GM23338 (cell line): ENCODE results near the gene NGLY1. TPM values are rescaled to one million over a fixed set of nuclear protein-coding genes. Genes with fewer than 3 reads are reported as not detected.

ENCODE experiments used
- ATAC-seq: fragments of 200-7000 bp; cut with Tn5 transposase; 3 replicates; pipeline ENCODE4 v1.9.1; 2020
- DNase-seq: peaks from one replicate; pipeline ENCODE4 v3.0.0-alpha.2; 2015; ENCODE audit warnings: low spot score
- H2AFZ ChIP-seq: fragments of 200-600 bp; sonication (generic); 2 replicates; pipeline ENCODE4 v1.8.0; 2016; ENCODE audit warnings: antibody characterized with exemption, mild to moderate bottlenecking, moderate library complexity
- H3F3A ChIP-seq: fragments of 200-600 bp; sonication (generic); replicated peaks from 2 replicates; pipeline ENCODE4 v1.8.0; 2017; ENCODE audit warnings: antibody characterized with exemption, mixed run types, low read depth
- H3K27ac ChIP-seq: fragments of 200-600 bp; sonication (generic); 2 replicates; pipeline ENCODE4 v1.6.1; 2016; ENCODE audit warnings: low read depth
- H3K27me3 ChIP-seq: fragments of 200-600 bp; sonication (generic); 2 replicates; pipeline ENCODE4 v1.8.0; 2016; ENCODE audit warnings: mild to moderate bottlenecking, mixed run types, moderate library complexity; ENCODE audit not compliant: insufficient read depth
- H3K36me3 ChIP-seq: fragments of 200-600 bp; sonication (generic); 2 replicates; pipeline ENCODE4 v1.8.0; 2016; ENCODE audit warnings: mild to moderate bottlenecking; ENCODE audit not compliant: insufficient read depth
- H3K4me1 ChIP-seq: fragments of 200-600 bp; sonication (generic); 2 replicates; pipeline ENCODE4 v1.8.0; 2016; ENCODE audit warnings: mild to moderate bottlenecking, moderate library complexity; ENCODE audit not compliant: insufficient read depth
- H3K4me2 ChIP-seq: fragments of 200-600 bp; sonication (generic); 2 replicates; pipeline ENCODE4 v1.7.1; 2017; ENCODE audit warnings: mixed run types
- H3K4me3 ChIP-seq: fragments of 200-600 bp; sonication (generic); 2 replicates; pipeline ENCODE4 v1.6.1; 2016; ENCODE audit warnings: mixed run types
- H3K79me2 ChIP-seq: fragments of 200-600 bp; sonication (generic); replicated peaks from 2 replicates; pipeline ENCODE4 v1.8.0; 2017; ENCODE audit warnings: mild to moderate bottlenecking; ENCODE audit not compliant: insufficient read depth
- H3K9me2 ChIP-seq: fragments of 200-600 bp; sonication (generic); 2 replicates; pipeline ENCODE4 v1.8.0; 2017; ENCODE audit not compliant: insufficient read depth
- H4K20me1 ChIP-seq: fragments of 200-600 bp; sonication (generic); replicated peaks from 2 replicates; pipeline ENCODE4 v1.8.0; 2017; ENCODE audit warnings: mild to moderate bottlenecking; ENCODE audit not compliant: insufficient read depth
- H3K27ac Mint-ChIP-seq: 2 replicates; pipeline ENCODE4 v1.8.0; 2020; ENCODE audit warnings: inconsistent platforms, mild to moderate bottlenecking, moderate library complexity, mixed read lengths
- H3K27me3 Mint-ChIP-seq: 3 replicates; pipeline ENCODE4 v1.8.0; 2022; ENCODE audit warnings: low read depth, mild to moderate bottlenecking, moderate library complexity, mixed read lengths, inconsistent platforms; ENCODE audit not compliant: insufficient read depth, poor library complexity
- H3K36me3 Mint-ChIP-seq: 3 replicates; pipeline ENCODE4 v1.8.0; 2021; ENCODE audit warnings: low read depth, mild to moderate bottlenecking, inconsistent platforms, moderate library complexity, mixed read lengths
- H3K4me1 Mint-ChIP-seq: 3 replicates; pipeline ENCODE4 v1.8.0; 2020; ENCODE audit warnings: mild to moderate bottlenecking, inconsistent platforms, mixed read lengths
- H3K4me3 Mint-ChIP-seq: 3 replicates; pipeline ENCODE4 v1.8.0; 2021; ENCODE audit warnings: moderate library complexity, mild to moderate bottlenecking, inconsistent platforms, mixed read lengths
- H3K9me3 Mint-ChIP-seq: 3 replicates; pipeline ENCODE4 v1.8.0; 2020; ENCODE audit warnings: moderate library complexity, mild to moderate bottlenecking, inconsistent platforms, mixed read lengths
- CREB1 ChIP-seq: fragments of 250-450 bp; sonication (Bioruptor Pico); IDR thresholded peaks from 2 replicates; pipeline ENCODE4 v1.5.0; 2020; ENCODE audit warnings: low read depth, mild to moderate bottlenecking, moderate library complexity
- CTCF ChIP-seq, 2 experiments: fragments of 200-600 bp in 1 of 2; sonication (generic) in 1 of 2; conservative IDR thresholded peaks; 2 replicates each; pipeline versions ENCODE4 v1.5.1 to v1.6.1; 2016 to 2017; ENCODE audit warnings: antibody characterized with exemption in 2 of 2, low read depth in 2 of 2, mild to moderate bottlenecking in 2 of 2, moderate library complexity in 1 of 2
- ETS1 ChIP-seq: IDR thresholded peaks from 2 replicates; pipeline ENCODE4 v1.6.1; 2016; ENCODE audit warnings: antibody characterized with exemption
- EZH2 ChIP-seq: fragments of 200-600 bp; sonication (generic); IDR thresholded peaks from one replicate; pipeline ENCODE4 v1.8.0; 2017; ENCODE audit warnings: antibody characterized with exemption, mild to moderate bottlenecking, low read depth; ENCODE audit not compliant: unreplicated experiment
- EZH2phosphoT487 ChIP-seq: fragments of 200-600 bp; sonication (generic); IDR thresholded peaks from one replicate; pipeline ENCODE4 v1.8.1; 2018; ENCODE audit warnings: antibody characterized with exemption; ENCODE audit not compliant: unreplicated experiment
- JUNB ChIP-seq: IDR thresholded peaks from one replicate; pipeline ENCODE4 v1.6.1; 2016; ENCODE audit warnings: antibody characterized with exemption; ENCODE audit not compliant: unreplicated experiment
- NANOG ChIP-seq: IDR thresholded peaks from 2 replicates; pipeline ENCODE4 v1.6.1; 2016; ENCODE audit warnings: antibody characterized with exemption, borderline replicate concordance
- POLR2AphosphoS5 ChIP-seq: IDR thresholded peaks from 2 replicates; pipeline ENCODE4 v1.6.1; 2016; ENCODE audit warnings: antibody characterized with exemption, low read depth
- REST ChIP-seq: IDR thresholded peaks from one replicate; pipeline ENCODE4 v1.6.1; 2018; ENCODE audit warnings: antibody characterized with exemption; ENCODE audit not compliant: unreplicated experiment
- STAT1 ChIP-seq: IDR thresholded peaks from one replicate; pipeline ENCODE4 v1.6.1; 2016; ENCODE audit warnings: antibody characterized with exemption; ENCODE audit not compliant: unreplicated experiment
- ZNF114 ChIP-seq: fragments of 250-450 bp; sonication (Bioruptor Pico); IDR thresholded peaks from 2 replicates; pipeline ENCODE4 v1.5.0; 2020; ENCODE audit warnings: mild to moderate bottlenecking, moderate library complexity
- ZNF331 ChIP-seq: fragments of 250-450 bp; sonication (Bioruptor Pico); IDR thresholded peaks from 2 replicates; pipeline ENCODE4 v1.5.0; 2020; ENCODE audit warnings: low read depth, mild to moderate bottlenecking, moderate library complexity
- polyA plus RNA-seq: library from polyadenylated mRNA; unstranded; fragments of >200 nt; fragmentation: Nextera tagmentation; extraction: Ambion mirVana; gene quantifications from 2 replicates; pipeline ENCODE4 v1.2.1, GENCODE V29; 2016
- total RNA-seq: library from RNA; depleted of rRNA; stranded (reverse); fragments of >200 nt; shearing (Covaris generic); gene quantifications from 2 replicates; pipeline ENCODE4 v1.2.3, GENCODE V29; 2014
- TF ChIP-seq, protein P1 (sequence below): fragments of 250-450 bp; sonication (Bioruptor Pico); IDR thresholded peaks from 2 replicates; pipeline ENCODE4 v1.5.0; 2020; ENCODE audit warnings: mild to moderate bottlenecking, moderate library complexity

The NGLY1 gene
- total and polyA plus RNA-seq, 2 experiments from 2014 or later: 20.4 to 43.5 TPM

DNA sequence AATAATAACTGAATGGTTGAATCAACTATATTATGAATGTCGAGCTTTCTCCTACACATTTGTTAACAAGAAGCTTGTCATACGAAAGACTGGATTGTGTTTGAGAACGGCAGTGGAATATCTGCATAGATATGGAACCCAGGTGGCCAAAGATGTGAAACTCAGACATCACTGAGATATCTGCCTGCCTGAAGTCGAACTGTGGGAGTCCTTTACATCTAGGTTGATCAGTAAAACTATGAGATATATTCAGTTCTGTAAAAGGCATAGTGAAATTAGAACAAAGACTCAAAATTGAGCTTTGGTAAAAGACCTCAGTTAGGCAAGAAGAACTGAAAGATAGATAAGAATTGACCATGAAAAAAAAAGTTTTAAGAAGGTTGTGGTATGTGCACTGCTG is 77.0 kb downstream of the NGLY1 start:
- no peaks in the 10 kb centered on the region for H3K79me2 ChIP-seq
- no peaks in the 10 kb centered on the region for H3K36me3 ChIP-seq
- H3K27me3 ChIP-seq: no peaks in the 10 kb centered on the region
- TF ChIP-seq ZNF114 (CRISPR knock-in tag): no peak
- TF ChIP-seq EZH2: no peak
- TF ChIP-seq CTCF (conservative IDR thresholded peaks at IDR 0.05; ENCODE audit: low read depth in 2 of 2): no peak
- TF ChIP-seq ETS1: no peak
- no peak for TF ChIP-seq JUNB
- no peak for TF ChIP-seq POLR2AphosphoS5
- no peak for TF ChIP-seq STAT1
- no peak for TF ChIP-seq NANOG
- TF ChIP-seq CREB1 (CRISPR knock-in tag): no peak
- TF ChIP-seq, protein P1, sequence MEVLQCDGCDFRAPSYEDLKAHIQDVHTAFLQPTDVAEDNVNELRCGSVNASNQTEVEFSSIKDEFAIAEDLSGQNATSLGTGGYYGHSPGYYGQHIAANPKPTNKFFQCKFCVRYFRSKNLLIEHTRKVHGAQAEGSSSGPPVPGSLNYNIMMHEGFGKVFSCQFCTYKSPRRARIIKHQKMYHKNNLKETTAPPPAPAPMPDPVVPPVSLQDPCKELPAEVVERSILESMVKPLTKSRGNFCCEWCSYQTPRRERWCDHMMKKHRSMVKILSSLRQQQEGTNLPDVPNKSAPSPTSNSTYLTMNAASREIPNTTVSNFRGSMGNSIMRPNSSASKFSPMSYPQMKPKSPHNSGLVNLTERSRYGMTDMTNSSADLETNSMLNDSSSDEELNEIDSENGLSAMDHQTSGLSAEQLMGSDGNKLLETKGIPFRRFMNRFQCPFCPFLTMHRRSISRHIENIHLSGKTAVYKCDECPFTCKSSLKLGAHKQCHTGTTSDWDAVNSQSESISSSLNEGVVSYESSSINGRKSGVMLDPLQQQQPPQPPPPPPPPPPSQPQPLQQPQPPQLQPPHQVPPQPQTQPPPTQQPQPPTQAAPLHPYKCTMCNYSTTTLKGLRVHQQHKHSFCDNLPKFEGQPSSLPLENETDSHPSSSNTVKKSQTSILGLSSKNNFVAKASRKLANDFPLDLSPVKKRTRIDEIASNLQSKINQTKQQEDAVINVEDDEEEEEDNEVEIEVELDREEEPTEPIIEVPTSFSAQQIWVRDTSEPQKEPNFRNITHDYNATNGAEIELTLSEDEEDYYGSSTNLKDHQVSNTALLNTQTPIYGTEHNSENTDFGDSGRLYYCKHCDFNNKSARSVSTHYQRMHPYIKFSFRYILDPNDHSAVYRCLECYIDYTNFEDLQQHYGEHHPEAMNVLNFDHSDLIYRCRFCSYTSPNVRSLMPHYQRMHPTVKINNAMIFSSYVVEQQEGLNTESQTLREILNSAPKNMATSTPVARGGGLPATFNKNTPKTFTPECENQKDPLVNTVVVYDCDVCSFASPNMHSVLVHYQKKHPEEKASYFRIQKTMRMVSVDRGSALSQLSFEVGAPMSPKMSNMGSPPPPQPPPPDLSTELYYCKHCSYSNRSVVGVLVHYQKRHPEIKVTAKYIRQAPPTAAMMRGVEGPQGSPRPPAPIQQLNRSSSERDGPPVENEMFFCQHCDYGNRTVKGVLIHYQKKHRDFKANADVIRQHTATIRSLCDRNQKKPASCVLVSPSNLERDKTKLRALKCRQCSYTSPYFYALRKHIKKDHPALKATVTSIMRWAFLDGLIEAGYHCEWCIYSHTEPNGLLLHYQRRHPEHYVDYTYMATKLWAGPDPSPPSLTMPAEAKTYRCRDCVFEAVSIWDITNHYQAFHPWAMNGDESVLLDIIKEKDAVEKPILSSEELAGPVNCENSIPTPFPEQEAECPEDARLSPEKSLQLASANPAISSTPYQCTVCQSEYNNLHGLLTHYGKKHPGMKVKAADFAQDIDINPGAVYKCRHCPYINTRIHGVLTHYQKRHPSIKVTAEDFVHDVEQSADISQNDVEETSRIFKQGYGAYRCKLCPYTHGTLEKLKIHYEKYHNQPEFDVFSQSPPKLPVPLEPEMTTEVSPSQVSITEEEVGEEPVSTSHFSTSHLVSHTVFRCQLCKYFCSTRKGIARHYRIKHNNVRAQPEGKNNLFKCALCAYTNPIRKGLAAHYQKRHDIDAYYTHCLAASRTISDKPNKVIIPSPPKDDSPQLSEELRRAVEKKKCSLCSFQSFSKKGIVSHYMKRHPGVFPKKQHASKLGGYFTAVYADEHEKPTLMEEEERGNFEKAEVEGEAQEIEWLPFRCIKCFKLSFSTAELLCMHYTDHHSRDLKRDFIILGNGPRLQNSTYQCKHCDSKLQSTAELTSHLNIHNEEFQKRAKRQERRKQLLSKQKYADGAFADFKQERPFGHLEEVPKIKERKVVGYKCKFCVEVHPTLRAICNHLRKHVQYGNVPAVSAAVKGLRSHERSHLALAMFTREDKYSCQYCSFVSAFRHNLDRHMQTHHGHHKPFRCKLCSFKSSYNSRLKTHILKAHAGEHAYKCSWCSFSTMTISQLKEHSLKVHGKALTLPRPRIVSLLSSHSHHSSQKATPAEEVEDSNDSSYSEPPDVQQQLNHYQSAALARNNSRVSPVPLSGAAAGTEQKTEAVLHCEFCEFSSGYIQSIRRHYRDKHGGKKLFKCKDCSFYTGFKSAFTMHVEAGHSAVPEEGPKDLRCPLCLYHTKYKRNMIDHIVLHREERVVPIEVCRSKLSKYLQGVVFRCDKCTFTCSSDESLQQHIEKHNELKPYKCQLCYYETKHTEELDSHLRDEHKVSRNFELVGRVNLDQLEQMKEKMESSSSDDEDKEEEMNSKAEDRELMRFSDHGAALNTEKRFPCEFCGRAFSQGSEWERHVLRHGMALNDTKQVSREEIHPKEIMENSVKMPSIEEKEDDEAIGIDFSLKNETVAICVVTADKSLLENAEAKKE (CRISPR knock-in tag): no peak
- TF ChIP-seq EZH2phosphoT487: no peak
- TF ChIP-seq ZNF331: no peak
- TF ChIP-seq REST: no peak
- Mint-ChIP-seq H3K4me3 (no peak overlapping the region), H3K4me1 (no peaks in the 10 kb centered on the region), H3K9me3 (no peaks in the 10 kb centered on the region), H3K36me3 (no peaks in the 10 kb centered on the region), H3K27me3 (no peaks in the 10 kb centered on the region), H3K27ac (no peak overlapping the region)
- no peaks in the 10 kb centered on the region for H3F3A ChIP-seq
- ATAC-seq (no peak), DNase-seq (no peak)
- no peak overlapping the region for H3K4me3 ChIP-seq
- H4K20me1 ChIP-seq: no peaks in the 10 kb centered on the region
- no peak overlapping the region for H3K27ac ChIP-seq
- H3K4me1 ChIP-seq: no peaks in the 10 kb centered on the region
- H3K4me2 ChIP-seq: no peak overlapping the region
- no peak overlapping the region for H2AFZ ChIP-seq
- no peaks in the 10 kb centered on the region for H3K9me2 ChIP-seq
